CD4-positive, alpha-beta T cell (primary cell): ENCODE results near the gene SLCO1A2. TPM values are rescaled to one million over a fixed set of nuclear protein-coding genes. Genes with fewer than 3 reads are reported as not detected.

ENCODE experiments used
- ATAC-seq: fragments of 200-7000 bp; cut with Tn5 transposase; one replicate; pipeline ENCODE4 v1.10.0; 2022; ENCODE audit warnings: mild to moderate bottlenecking; ENCODE audit not compliant: poor library complexity
- CTCF ChIA-PET: fragments of 350-600 bp; sonication (Branson Sonifier 250); formaldehyde crosslinking; loops from one replicate; lab custom pipeline; 2021; ENCODE audit warnings: antibody characterized with exemption, inconsistent platforms; lab: Charles Lee
- POLR2A ChIA-PET: fragments of 350-600 bp; sonication (Branson Sonifier 250); formaldehyde crosslinking; loops from one replicate; lab custom pipeline; 2021; ENCODE audit warnings: antibody characterized with exemption, inconsistent platforms; lab: Charles Lee
- DNase-seq, 14 experiments: peaks; one replicate each; pipeline ENCODE4 v3.0.0-alpha.2; 2013 to 2020; ENCODE audit warnings: mixed read lengths in 2 of 14
- H3K27ac ChIP-seq, 2 donors: one replicate each; pipeline versions ENCODE4 v1.5.1 to v1.7.0; 2013; ENCODE audit warnings: low read length in 2 of 2, low read depth in 1 of 2, mild to moderate bottlenecking in 1 of 2
- H3K27me3 ChIP-seq, 2 experiments: 1 replicate in 1 of 2; 2 replicates in 1 of 2; pipeline versions ENCODE4 v1.6.1 to v1.7.0; 2013; ENCODE audit warnings: low read length in 2 of 2, control low read depth in 1 of 2, mild to moderate bottlenecking in 1 of 2, moderate library complexity in 1 of 2; ENCODE audit not compliant: insufficient read depth in 2 of 2, control insufficient read depth in 1 of 2
- H3K36me3 ChIP-seq: one replicate; pipeline ENCODE4 v1.6.1; 2013; ENCODE audit warnings: low read length, control low read depth; ENCODE audit not compliant: insufficient read depth
- H3K4me1 ChIP-seq: one replicate; pipeline ENCODE4 v1.6.1; 2013; ENCODE audit warnings: low read length, control low read depth; ENCODE audit not compliant: insufficient read depth
- H3K4me3 ChIP-seq: one replicate; pipeline ENCODE4 v1.5.1; 2013; ENCODE audit warnings: mild to moderate bottlenecking, low read length, moderate library complexity
- H3K9me3 ChIP-seq, 2 experiments: 1 replicate in 1 of 2; 2 replicates in 1 of 2; pipeline versions ENCODE4 v1.6.1 to v1.7.0; 2013; ENCODE audit warnings: low read length in 2 of 2, mild to moderate bottlenecking in 2 of 2, control low read depth in 1 of 2, moderate library complexity in 1 of 2; ENCODE audit not compliant: control insufficient read depth in 1 of 2, insufficient read depth in 1 of 2
- H3K27ac Mint-ChIP-seq: one replicate; pipeline ENCODE4 v1.8.0; 2020; ENCODE audit warnings: mixed read lengths
- H3K27me3 Mint-ChIP-seq: one replicate; pipeline ENCODE4 v1.8.0; 2021; ENCODE audit warnings: mixed read lengths
- H3K36me3 Mint-ChIP-seq: one replicate; pipeline ENCODE4 v1.8.0; 2021; ENCODE audit warnings: low read depth, mixed read lengths
- H3K4me1 Mint-ChIP-seq: one replicate; pipeline ENCODE4 v1.8.0; 2021; ENCODE audit warnings: low read depth, mixed read lengths
- H3K4me3 Mint-ChIP-seq: one replicate; pipeline ENCODE4 v1.8.0; 2020; ENCODE audit warnings: mild to moderate bottlenecking, mixed read lengths
- H3K9me3 Mint-ChIP-seq: one replicate; pipeline ENCODE4 v1.8.0; 2020; ENCODE audit warnings: mixed read lengths
- intact Hi-C, 2 experiments: fragments of 100-400 bp; cut with DNase I in 1 of 2; cut with micrococcal nuclease in 1 of 2; formaldehyde crosslinking; loops; one replicate each; pipeline versions ENCODE4 v1.15.1 to v1.9.0; 2023 to 2025; cut with DNase I, micrococcal nuclease
- total RNA-seq, 174 experiments: library from RNA in 2 of 174; stranded (reverse) in 2 of 174; gene quantifications; one replicate each; pipeline ENCODE4 v1.2.3 and lab custom pipeline; 2021 to 2026
- TF ChIP-seq, protein P1 (sequence below): fragments of 200-600 bp; IDR thresholded peaks from one replicate; pipeline ENCODE4 v1.8.0; 2022; ENCODE audit warnings: antibody characterized with exemption, mild to moderate bottlenecking

SLCO1A2 gene
- total RNA-seq, 2 experiments from 2014 or later, result not detected

DNA sequence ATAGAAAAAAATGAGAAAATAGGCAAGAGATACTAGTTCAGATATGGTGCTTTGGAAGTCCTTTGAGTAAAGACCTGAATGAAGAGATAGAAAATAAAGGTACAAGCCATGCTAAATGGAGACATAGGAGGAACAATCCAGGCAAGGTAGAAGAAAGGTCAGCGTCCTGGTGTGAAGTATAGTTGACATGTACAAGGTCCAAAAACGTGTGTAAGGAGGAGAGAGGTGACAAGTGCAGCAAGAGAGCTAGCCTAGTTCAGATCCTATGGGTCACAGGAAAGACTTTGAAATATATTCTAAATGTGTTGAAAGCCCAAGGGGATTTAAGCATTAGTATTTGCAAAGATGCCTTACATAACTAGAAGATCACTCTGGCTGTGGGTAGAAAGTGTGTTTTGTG lies 115.5 kb downstream of the SLCO1A2 start:
- Histone ChIP-seq H3K27ac (no peak overlapping the region), H3K4me1 (no peaks in the 10 kb centered on the region), H3K9me3 (no peaks in the 10 kb centered on the region), H3K27me3 (no peaks in the 10 kb centered on the region), H3K4me3 (no peak overlapping the region), H3K36me3 (no peaks in the 10 kb centered on the region)
- TF ChIP-seq, protein P1, sequence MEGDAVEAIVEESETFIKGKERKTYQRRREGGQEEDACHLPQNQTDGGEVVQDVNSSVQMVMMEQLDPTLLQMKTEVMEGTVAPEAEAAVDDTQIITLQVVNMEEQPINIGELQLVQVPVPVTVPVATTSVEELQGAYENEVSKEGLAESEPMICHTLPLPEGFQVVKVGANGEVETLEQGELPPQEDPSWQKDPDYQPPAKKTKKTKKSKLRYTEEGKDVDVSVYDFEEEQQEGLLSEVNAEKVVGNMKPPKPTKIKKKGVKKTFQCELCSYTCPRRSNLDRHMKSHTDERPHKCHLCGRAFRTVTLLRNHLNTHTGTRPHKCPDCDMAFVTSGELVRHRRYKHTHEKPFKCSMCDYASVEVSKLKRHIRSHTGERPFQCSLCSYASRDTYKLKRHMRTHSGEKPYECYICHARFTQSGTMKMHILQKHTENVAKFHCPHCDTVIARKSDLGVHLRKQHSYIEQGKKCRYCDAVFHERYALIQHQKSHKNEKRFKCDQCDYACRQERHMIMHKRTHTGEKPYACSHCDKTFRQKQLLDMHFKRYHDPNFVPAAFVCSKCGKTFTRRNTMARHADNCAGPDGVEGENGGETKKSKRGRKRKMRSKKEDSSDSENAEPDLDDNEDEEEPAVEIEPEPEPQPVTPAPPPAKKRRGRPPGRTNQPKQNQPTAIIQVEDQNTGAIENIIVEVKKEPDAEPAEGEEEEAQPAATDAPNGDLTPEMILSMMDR, result no peak
- H3K36me3 Mint-ChIP-seq, result no peaks in the 10 kb centered on the region
- POLR2A ChIA-PET, result no interaction called here
- H3K27me3 Mint-ChIP-seq, result no peaks in the 10 kb centered on the region
- intact Hi-C loops, result no loop called here
- no peaks in the 10 kb centered on the region for H3K4me1 Mint-ChIP-seq
- H3K9me3 Mint-ChIP-seq, result peaks cover 5% of the 10 kb centered on the region
- H3K4me3 Mint-ChIP-seq, result no peak overlapping the region
- CTCF ChIA-PET, result no interaction called here
- ATAC-seq (no peak), DNase-seq (no peak)
- H3K27ac Mint-ChIP-seq, result no peak overlapping the region

Other genes with a start within 250 kb of the SLCO1A2 start
- gene SLCO1B1, start 203.7 kb downstream of the SLCO1A2 start, total RNA-seq, result not detected
- not detected for gene IAPP, start 38.0 kb upstream of the SLCO1A2 start, total RNA-seq
- gene PYROXD1, start 102.7 kb upstream of the SLCO1A2 start, total RNA-seq, result 10 to 100 TPM; 38.4 to 43.5 TPM
- gene RECQL, start 166.7 kb upstream of the SLCO1A2 start, total RNA-seq, result 10 to 100 TPM; 11.1 to 16.0 TPM
- gene GOLT1B, start 166.9 kb upstream of the SLCO1A2 start, total RNA-seq, result 10 to 100 TPM; 41.5 to 46.3 TPM
- gene SPX, start 191.4 kb upstream of the SLCO1A2 start, total RNA-seq, result not detected